ENCODE data around the gene ADGRD2.

Gene ADGRD2

GRCh38 chr9:124457079-124457886 is 7.0 kb downstream of the ADGRD2 start:
- H3K27ac Mint-ChIP-seq = no peak overlapping the region
- no peaks in the 10 kb centered on the region for H3K4me1 Mint-ChIP-seq
- CTCF ChIA-PET = interaction anchor here (1.3 kb wide), 1 partner anchor 8 kb away, joined by 3 read pairs; no protein-coding TSS in a partner anchor
- peaks cover 30% of the 10 kb centered on the region for H3K27me3 Mint-ChIP-seq
- H3K36me3 Mint-ChIP-seq = no peaks in the 10 kb centered on the region
- no peak overlapping the region for H3K4me3 Mint-ChIP-seq
- DNase-seq = no peak
- H3K9me3 Mint-ChIP-seq = no peaks in the 10 kb centered on the region

- Mint-ChIP-seq H3K4me1 (no peaks in the 10 kb centered on the region), H3K4me3 (no peak overlapping the region), H3K9me3 (no peaks in the 10 kb centered on the region), H3K27me3 (peaks cover 28% of the 10 kb centered on the region), H3K36me3 (no peaks in the 10 kb centered on the region), H3K27ac (no peak overlapping the region)
- CTCF ChIA-PET = no interaction called here
- no peak for DNase-seq
Measured at GRCh38 chr9:124457887-124458431, 7.7 kb downstream of the ADGRD2 start.

- CTCF ChIA-PET = no interaction called here
- Mint-ChIP-seq H3K4me3 (no peak overlapping the region), H3K27ac (no peak overlapping the region), H3K4me1 (no peaks in the 10 kb centered on the region), H3K27me3 (peaks cover 26% of the 10 kb centered on the region), H3K36me3 (no peaks in the 10 kb centered on the region), H3K9me3 (no peaks in the 10 kb centered on the region)
- no peak for DNase-seq
Measured at GRCh38 chr9:124458441-124458840, 8.2 kb downstream of the ADGRD2 start.

- H3K4me1 Mint-ChIP-seq = no peaks in the 10 kb centered on the region
- H3K27ac Mint-ChIP-seq = no peak overlapping the region
- no peak for DNase-seq
- H3K9me3 Mint-ChIP-seq = no peaks in the 10 kb centered on the region
- H3K36me3 Mint-ChIP-seq = no peaks in the 10 kb centered on the region
- CTCF ChIA-PET = no interaction called here
- H3K27me3 Mint-ChIP-seq = peaks cover 30% of the 10 kb centered on the region
- H3K4me3 Mint-ChIP-seq = no peak overlapping the region
Measured at GRCh38 chr9:124462739-124463138, 12.5 kb downstream of the ADGRD2 start.

- no peaks in the 10 kb centered on the region for H3K36me3 Mint-ChIP-seq
- CTCF ChIA-PET = interaction anchor here (1.3 kb wide), 1 partner anchor 9 kb away, joined by 3 read pairs; no protein-coding TSS in a partner anchor
- no peaks in the 10 kb centered on the region for H3K4me1 Mint-ChIP-seq
- H3K27me3 Mint-ChIP-seq = peaks cover 27% of the 10 kb centered on the region
- DNase-seq = no peak
- no peaks in the 10 kb centered on the region for H3K9me3 Mint-ChIP-seq
- H3K4me3 Mint-ChIP-seq = no peak overlapping the region
- H3K27ac Mint-ChIP-seq = no peak overlapping the region
Measured at GRCh38 chr9:124465736-124466135, 15.5 kb downstream of the ADGRD2 start.

- H3K27ac Mint-ChIP-seq = no peak overlapping the region
- DNase-seq = no peak
- H3K4me1 Mint-ChIP-seq = no peaks in the 10 kb centered on the region
- peaks cover 24% of the 10 kb centered on the region for H3K27me3 Mint-ChIP-seq
- H3K36me3 Mint-ChIP-seq = no peaks in the 10 kb centered on the region
- H3K9me3 Mint-ChIP-seq = no peaks in the 10 kb centered on the region
- CTCF ChIA-PET = no interaction called here
- H3K4me3 Mint-ChIP-seq = no peak overlapping the region
Measured at GRCh38 chr9:124467410-124468060, 17.3 kb downstream of the ADGRD2 start.

GRCh38 chr9:124468061-124468740 is 17.9 kb downstream of the ADGRD2 start:
- CTCF ChIA-PET = no interaction called here
- no peaks in the 10 kb centered on the region for H3K36me3 Mint-ChIP-seq
- no peaks in the 10 kb centered on the region for H3K4me1 Mint-ChIP-seq
- no peak overlapping the region for H3K27ac Mint-ChIP-seq
- no peak overlapping the region for H3K4me3 Mint-ChIP-seq
- DNase-seq = no peak
- H3K9me3 Mint-ChIP-seq = no peaks in the 10 kb centered on the region
- peaks cover 20% of the 10 kb centered on the region for H3K27me3 Mint-ChIP-seq

- H3K27ac Mint-ChIP-seq = no peak overlapping the region
- CTCF ChIA-PET = no interaction called here
- no peak for DNase-seq
- H3K4me1 Mint-ChIP-seq = no peaks in the 10 kb centered on the region
- H3K36me3 Mint-ChIP-seq = no peaks in the 10 kb centered on the region
- H3K9me3 Mint-ChIP-seq = no peaks in the 10 kb centered on the region
- H3K4me3 Mint-ChIP-seq = no peak overlapping the region
- H3K27me3 Mint-ChIP-seq = peaks cover 17% of the 10 kb centered on the region
Measured at GRCh38 chr9:124469011-124469832, 19.0 kb downstream of the ADGRD2 start.

GRCh38 chr9:124470306-124470705 is 20.1 kb downstream of the ADGRD2 start:
- Mint-ChIP-seq H3K36me3 (no peaks in the 10 kb centered on the region), H3K4me3 (no peak overlapping the region), H3K27me3 (peaks cover 18% of the 10 kb centered on the region), H3K27ac (no peak overlapping the region), H3K9me3 (no peaks in the 10 kb centered on the region), H3K4me1 (no peaks in the 10 kb centered on the region)
- no peak for DNase-seq
- CTCF ChIA-PET = no interaction called here

- H3K27me3 Mint-ChIP-seq = peaks cover 14% of the 10 kb centered on the region
- H3K27ac Mint-ChIP-seq = no peak overlapping the region
- CTCF ChIA-PET = no interaction called here
- DNase-seq = no peak
- no peak overlapping the region for H3K4me3 Mint-ChIP-seq
- H3K4me1 Mint-ChIP-seq = no peaks in the 10 kb centered on the region
- H3K36me3 Mint-ChIP-seq = no peaks in the 10 kb centered on the region
- H3K9me3 Mint-ChIP-seq = no peaks in the 10 kb centered on the region
Measured at GRCh38 chr9:124470726-124471125, 20.5 kb downstream of the ADGRD2 start.

- no peak for DNase-seq
- Mint-ChIP-seq H3K4me1 (no peaks in the 10 kb centered on the region), H3K27ac (no peak overlapping the region), H3K9me3 (no peaks in the 10 kb centered on the region), H3K36me3 (no peaks in the 10 kb centered on the region), H3K4me3 (no peak overlapping the region), H3K27me3 (peaks cover 19% of the 10 kb centered on the region)
- CTCF ChIA-PET = no interaction called here
Measured at GRCh38 chr9:124471761-124472160, 21.5 kb downstream of the ADGRD2 start.

GRCh38 chr9:124472770-124473169 is 22.5 kb downstream of the ADGRD2 start:
- peaks cover 28% of the 10 kb centered on the region for H3K27me3 Mint-ChIP-seq
- H3K36me3 Mint-ChIP-seq = no peaks in the 10 kb centered on the region
- H3K9me3 Mint-ChIP-seq = no peaks in the 10 kb centered on the region
- no peak for DNase-seq
- no peak overlapping the region for H3K4me3 Mint-ChIP-seq
- CTCF ChIA-PET = interaction anchor here (1.2 kb wide), 1 partner anchor 9 kb away, joined by 3 read pairs; no protein-coding TSS in a partner anchor
- no peaks in the 10 kb centered on the region for H3K4me1 Mint-ChIP-seq
- no peak overlapping the region for H3K27ac Mint-ChIP-seq

GRCh38 chr9:124473310-124473709 is 23.1 kb downstream of the ADGRD2 start:
- CTCF ChIA-PET = interaction anchor here (1.2 kb wide), 1 partner anchor 8 kb away, joined by 3 read pairs; no protein-coding TSS in a partner anchor
- no peak overlapping the region for H3K4me3 Mint-ChIP-seq
- no peak overlapping the region for H3K27ac Mint-ChIP-seq
- H3K36me3 Mint-ChIP-seq = no peaks in the 10 kb centered on the region
- H3K27me3 Mint-ChIP-seq = peaks cover 33% of the 10 kb centered on the region
- DNase-seq = no peak
- H3K4me1 Mint-ChIP-seq = no peaks in the 10 kb centered on the region
- H3K9me3 Mint-ChIP-seq = no peaks in the 10 kb centered on the region

- Mint-ChIP-seq H3K4me1 (no peaks in the 10 kb centered on the region), H3K27ac (no peak overlapping the region), H3K4me3 (no peak overlapping the region), H3K9me3 (no peaks in the 10 kb centered on the region), H3K36me3 (no peaks in the 10 kb centered on the region), H3K27me3 (peaks cover 42% of the 10 kb centered on the region)
- no peak for DNase-seq
- CTCF ChIA-PET = no interaction called here
Measured at GRCh38 chr9:124474151-124474550, 23.9 kb downstream of the ADGRD2 start.
